Keratinocyte (primary cell): ENCODE data around the gene CD93.

Source experiments
- EZH2 ChIP-seq: IDR thresholded peaks from one replicate; pipeline ENCODE4 v1.6.1; 2012; ENCODE audit warnings: inconsistent platforms, mild to moderate bottlenecking, low read length, moderate library complexity
- TF ChIP-seq, protein P1 (sequence below), 3 experiments: IDR thresholded peaks in 1 of 3; conservative IDR thresholded peaks in 1 of 3; optimal IDR thresholded peaks in 1 of 3; 2 replicates in 2 of 3; 3 replicates in 1 of 3; pipeline versions ENCODE3 to v1.5.1; 2011; ENCODE audit warnings: low read length in 3 of 3, mild to moderate bottlenecking in 3 of 3, moderate library complexity in 2 of 3, control low read depth in 1 of 3, inconsistent platforms in 1 of 3; ENCODE audit not compliant: insufficient read depth in 2 of 3; ENCODE audit errors: extremely low read depth in 1 of 3

DNA sequence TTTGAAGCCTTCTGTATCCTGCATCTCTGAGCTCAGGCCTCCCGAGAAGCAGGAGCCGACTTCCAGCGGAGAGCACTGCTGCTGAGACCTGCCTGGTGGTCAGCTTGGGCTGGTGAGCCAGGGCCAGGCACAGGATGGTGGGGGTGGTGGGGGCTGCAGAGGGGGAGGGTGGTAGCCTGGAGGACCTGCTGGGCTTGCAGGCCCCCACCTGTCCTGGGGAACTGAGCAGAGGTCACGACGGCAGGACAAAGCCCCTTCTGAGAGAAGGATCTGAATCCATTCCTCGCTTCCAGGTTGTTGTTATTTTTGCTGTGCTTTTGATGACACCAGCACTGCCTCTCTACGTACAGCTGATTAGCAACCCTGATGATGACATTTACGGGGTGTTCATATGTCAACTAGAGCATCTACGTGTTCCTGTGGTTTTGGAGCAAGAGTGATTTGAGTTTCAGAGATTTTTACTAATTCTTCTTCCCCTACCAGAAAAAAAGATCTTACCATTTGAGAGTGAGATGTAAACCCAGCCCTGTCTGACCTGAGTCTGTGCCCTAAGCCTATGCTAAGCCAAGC, 35.7 kb upstream of the CD93 start:
- TF ChIP-seq, protein P1, sequence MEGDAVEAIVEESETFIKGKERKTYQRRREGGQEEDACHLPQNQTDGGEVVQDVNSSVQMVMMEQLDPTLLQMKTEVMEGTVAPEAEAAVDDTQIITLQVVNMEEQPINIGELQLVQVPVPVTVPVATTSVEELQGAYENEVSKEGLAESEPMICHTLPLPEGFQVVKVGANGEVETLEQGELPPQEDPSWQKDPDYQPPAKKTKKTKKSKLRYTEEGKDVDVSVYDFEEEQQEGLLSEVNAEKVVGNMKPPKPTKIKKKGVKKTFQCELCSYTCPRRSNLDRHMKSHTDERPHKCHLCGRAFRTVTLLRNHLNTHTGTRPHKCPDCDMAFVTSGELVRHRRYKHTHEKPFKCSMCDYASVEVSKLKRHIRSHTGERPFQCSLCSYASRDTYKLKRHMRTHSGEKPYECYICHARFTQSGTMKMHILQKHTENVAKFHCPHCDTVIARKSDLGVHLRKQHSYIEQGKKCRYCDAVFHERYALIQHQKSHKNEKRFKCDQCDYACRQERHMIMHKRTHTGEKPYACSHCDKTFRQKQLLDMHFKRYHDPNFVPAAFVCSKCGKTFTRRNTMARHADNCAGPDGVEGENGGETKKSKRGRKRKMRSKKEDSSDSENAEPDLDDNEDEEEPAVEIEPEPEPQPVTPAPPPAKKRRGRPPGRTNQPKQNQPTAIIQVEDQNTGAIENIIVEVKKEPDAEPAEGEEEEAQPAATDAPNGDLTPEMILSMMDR (optimal IDR thresholded peaks at IDR 0.05 in 1 of 3, IDR thresholded peaks at IDR 0.05 in 1 of 3, conservative IDR thresholded peaks at IDR 0.05 in 1 of 3; ENCODE audit: extremely low read depth in 1 of 3, insufficient read depth in 2 of 3, low read length in 3 of 3) = no peak
- TF ChIP-seq EZH2 = no peak
